DMS 273 (cell line): ENCODE data around the gene NSMCE1.
A peak's percentile ranks its signal among the peaks of the same experiment; 100 is the strongest.

Experiments used
- DNase-seq: peaks from one replicate; lab custom pipeline; 2025; ENCODE audit not compliant: unreplicated experiment; lab: John Stamatoyannopoulos, UW

The NSMCE1 gene

GRCh38 chr16:27232901-27233625 lies 35.5 kb downstream of the NSMCE1 start:
- no peak for DNase-seq

DNA sequence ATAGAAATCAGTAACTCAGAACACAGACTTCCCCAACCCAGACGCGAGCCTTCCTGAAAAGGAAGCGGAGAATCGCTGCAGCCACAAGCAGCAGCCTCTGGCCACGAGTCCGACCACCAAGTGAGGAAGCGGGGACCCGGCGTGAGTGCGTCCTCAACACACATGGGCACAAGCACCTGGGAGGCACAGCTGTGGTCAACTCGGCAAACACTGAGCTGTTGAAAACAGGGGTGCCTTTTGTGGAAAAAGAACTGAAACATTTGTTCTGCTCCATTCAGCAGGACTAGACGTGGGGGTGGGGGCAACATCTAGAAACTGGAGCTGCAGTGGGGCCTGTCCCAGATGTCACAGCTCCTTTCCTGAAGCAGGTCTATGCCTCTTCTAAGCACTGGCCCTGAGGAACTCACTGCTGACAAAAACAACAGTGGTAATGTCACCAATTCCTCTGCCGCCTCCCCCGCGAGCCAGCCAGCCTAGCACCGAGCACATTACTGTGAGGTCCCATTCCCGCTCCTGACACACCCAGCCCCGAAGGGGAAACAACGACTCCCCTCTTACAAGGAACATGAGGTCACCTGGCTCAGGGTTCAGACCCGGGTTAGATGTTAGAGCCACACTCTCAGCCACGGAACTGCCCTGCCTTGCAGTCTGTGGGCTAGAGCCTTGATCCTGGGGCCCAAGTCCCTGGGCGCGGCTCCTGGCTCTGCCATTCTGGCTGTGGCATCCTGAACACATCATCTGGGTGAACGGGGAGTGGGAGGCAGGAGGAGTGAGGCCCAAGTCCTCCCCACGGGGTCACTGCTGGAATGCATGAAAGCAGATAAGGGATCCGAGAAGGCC lies 36.3 kb downstream of the NSMCE1 start:
- DNase-seq: no peak

DNA sequence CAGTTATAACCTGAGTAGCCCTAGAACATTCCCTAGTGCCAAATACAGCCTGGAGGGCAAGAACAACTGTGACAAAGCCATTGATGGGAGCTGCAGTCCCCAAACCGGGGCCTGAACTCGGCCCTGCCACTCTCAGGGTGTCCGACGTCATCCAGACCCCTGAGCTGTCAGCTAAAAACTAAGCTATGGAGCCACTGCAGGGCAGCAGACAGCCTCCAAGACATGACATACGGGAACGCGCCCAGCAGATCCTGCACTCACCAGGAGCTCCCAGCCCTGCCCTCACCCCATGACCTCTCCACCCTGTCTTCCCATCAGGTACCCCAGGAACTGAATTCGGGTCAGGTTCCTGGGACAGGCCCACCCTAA lies 36.9 kb downstream of the NSMCE1 start:
- DNase-seq: no peak

DNA sequence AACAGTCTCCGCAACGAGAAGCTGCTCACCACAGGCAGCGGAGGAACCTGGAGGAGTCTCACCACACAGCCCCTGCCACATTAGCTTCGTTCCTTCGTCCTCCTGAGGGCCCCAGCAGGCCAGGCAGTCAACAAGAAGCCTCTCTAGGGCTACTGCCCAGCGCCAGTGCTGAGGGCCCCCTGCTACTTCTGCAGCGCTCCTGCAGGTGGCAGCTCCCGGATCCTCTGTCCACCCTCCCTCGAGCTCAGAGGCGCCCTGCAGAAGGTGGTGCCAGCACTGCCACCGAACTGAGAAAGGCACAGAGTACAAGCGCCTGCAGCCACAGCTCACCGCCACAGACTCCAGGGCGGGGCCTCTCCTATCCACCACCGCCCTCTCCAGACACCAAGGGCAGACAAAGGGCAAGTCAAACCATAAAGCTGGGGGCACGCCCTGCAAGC lies 38.0 kb downstream of the NSMCE1 start:
- no peak for DNase-seq

- DNase-seq: no peak
These were observed 38.6 kb downstream of the NSMCE1 start for GRCh38 chr16:27229891-27230470.

DNA sequence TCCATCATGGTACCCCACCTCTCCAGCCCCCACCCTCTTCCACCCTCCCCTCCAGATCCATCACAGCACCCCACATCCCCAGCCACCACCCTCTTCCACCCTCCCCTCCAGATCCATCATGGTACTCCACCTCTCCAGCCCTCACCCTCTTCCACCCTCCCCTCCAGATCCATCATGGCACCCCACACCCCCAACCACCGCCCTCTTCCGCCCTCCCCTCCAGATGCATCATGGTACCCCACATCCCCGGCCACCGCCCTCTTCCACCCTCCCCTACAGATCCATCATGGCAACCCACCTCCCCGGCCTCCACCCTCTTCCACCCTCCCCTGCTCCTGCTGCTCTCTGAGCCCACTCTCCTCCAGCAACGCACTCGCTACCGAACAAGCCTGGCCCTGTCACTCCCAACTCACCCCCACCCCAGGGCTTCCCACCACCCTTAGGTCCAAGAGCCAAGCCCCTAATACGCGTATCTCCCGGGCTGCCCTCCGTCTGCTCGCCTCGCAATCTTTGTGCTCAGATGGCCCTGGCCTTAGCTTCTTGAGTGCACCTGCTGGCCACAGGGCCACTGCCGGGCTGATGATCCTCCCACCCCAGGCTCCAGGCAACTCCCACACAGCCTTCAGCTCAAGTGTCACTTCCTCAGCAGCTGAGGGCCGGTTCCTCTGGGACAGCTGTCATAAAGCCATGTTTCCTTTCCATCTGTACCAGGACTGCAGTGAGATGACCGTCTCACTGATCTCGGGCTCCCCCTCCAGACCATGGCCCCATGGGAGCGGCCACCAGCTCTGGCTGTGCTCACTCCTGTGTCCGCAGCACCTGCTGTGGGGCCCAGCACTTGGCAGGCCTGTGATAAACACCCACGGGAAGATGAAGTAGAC lies 39.7 kb downstream of the NSMCE1 start:
- DNase-seq: peak; percentile 22

GRCh38 chr16:27228045-27228444 lies 40.5 kb downstream of the NSMCE1 start:
- no peak for DNase-seq

GRCh38 chr16:27226976-27227705 lies 41.4 kb downstream of the NSMCE1 start:
- no peak for DNase-seq

DNA sequence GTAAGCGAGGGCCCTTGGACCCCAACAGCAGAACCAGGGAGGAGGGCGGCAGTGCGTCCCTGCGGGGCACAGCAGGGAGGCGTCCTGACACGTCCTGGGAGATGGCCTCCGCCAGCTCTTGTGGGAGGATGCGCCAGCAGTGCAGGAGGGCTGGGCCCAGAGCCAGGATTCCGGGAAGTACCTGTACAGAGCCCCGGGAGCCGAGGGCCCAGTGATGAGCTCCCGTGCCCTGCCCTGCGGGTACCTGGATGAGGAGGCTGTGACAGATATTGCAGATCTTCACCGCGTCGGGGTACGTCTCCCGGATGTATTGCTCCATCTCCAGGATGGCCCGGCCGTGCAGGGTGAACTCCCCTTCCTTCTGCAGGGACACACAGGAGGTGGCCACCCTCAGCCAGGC lies 42.1 kb downstream of the NSMCE1 start:
- peak; percentile 25 for DNase-seq

- no peak for DNase-seq
These were observed 42.8 kb downstream of the NSMCE1 start for GRCh38 chr16:27225536-27226360.

GRCh38 chr16:27224741-27225300 lies 43.8 kb downstream of the NSMCE1 start:
- no peak for DNase-seq

- DNase-seq: no peak
These were observed 44.3 kb downstream of the NSMCE1 start for GRCh38 chr16:27224271-27224737.

DNA sequence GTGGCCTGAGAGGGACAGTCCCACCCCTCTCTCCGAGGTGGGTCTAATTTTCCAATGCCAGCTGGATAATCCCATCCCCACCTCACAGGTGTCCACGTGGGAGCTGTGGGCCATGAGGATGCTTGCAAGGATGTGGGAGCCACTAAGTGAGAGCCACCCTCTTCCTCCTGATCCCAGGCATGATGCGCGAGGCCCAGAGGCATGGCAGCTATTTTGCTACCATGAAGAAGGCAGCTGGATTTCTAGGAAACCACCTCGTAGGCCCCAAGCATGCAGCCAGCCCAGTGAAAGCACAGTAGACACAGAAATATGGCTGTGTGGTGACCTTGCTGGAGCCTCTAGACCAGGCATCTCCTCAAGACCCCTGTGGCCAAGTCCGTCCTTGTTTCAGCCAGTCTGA lies 44.9 kb downstream of the NSMCE1 start:
- DNase-seq: no peak

DNA sequence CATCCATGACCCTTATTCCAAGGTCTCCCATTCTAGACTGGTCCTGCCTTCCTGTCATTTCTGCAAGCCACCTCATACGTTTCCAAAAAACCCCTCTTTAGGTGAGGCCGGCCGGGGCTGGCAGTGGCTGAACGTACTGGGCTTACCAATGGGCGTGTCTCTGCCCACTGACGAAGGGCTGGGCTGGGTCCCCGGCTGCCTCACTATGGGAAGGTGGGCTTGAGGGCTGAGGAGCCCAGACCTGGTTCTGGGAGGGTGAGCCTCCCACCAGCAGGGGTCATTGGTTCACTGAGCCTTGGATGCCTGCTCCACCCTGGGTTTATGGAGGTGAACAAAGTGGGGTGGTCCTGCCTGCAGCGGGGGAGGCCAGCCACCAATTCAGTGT lies 45.4 kb downstream of the NSMCE1 start:
- DNase-seq: peak; percentile 31

GRCh38 chr16:27222249-27223225 lies 46.0 kb downstream of the NSMCE1 start:
- peak; percentile 89 for DNase-seq

- peak; percentile 48 for DNase-seq
These were observed 46.9 kb downstream of the NSMCE1 start for GRCh38 chr16:27221576-27222248.

DNA sequence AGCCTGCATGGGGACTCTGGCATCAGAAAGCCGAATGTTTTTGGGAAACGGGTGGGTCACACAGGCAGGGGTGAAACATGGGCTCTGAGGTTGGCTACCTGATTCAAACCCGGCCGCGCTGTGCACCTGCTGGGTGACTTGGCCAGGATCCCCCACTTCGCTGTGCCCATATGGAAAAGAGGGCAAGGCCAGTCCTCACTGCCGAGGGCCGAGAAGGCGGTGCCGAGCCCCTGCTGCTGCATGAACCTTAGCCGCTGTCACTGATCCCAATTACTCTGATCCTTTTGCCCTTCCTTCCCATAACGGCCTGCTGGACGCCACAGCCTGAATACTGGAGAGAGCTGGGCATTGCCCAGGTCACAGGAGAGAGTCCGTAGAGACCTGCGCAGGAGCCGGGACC lies 47.6 kb downstream of the NSMCE1 start:
- no peak for DNase-seq
